GM21381 (cell line): ENCODE measurements around the gene GABARAPL1.

Experiments used
- ATAC-seq: cut with Tn5 transposase; IDR thresholded peaks from one replicate; pipeline ENCODE4 v1.9.1; 2021; ENCODE audit warnings: mild to moderate bottlenecking, moderate library complexity; ENCODE audit not compliant: unreplicated experiment

GABARAPL1 gene

GRCh38 chr12:10226731-10227130 is 14.1 kb downstream of the GABARAPL1 start:
- no peak for ATAC-seq

GRCh38 chr12:10227648-10228047 is 15.0 kb downstream of the GABARAPL1 start:
- ATAC-seq, result no peak

GRCh38 chr12:10234562-10234961 is 21.9 kb downstream of the GABARAPL1 start:
- no peak for ATAC-seq

DNA sequence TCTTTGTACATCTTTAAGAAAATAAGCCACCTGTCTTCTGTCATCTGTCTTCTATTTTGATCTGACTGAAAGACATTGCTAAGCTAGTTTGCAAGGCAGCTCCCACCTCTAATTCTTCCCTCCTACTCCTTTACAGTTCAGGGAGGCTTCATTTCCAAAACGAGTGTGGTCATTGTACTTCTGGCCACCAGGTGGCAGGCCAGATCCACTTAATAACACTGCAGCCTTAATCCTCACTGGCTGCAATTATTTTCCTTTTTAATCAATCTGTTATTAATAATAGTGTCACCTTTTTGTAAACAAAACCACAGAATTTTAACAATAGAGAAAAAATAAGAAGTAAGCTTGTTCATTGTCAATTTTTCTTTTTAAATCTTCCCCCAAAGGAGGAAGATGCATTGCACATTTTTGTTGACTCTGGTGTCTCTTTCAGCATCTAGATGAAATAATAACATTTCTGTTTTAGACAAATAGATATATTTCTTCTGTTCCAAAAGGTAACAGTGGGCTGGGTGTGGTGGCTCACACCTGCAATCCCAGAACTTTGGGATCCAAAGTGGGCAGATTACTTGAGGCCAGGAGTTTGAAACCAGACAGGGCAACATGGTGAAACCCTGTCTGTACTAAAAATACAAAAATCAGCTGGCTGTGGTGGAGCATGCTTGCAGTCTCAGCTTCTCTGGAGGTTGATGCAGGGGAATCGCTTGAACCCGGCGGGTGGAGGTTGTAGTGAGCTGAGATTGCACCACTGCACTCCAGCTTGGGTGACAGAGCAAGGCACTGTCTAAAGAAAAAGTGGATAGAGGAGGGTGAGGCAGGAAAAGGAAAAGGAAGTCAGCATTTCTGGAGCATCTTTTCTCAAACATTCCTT is 23.3 kb downstream of the GABARAPL1 start:
- ATAC-seq, result no peak

GRCh38 chr12:10236720-10237119 is 24.0 kb downstream of the GABARAPL1 start:
- ATAC-seq, result no peak

DNA sequence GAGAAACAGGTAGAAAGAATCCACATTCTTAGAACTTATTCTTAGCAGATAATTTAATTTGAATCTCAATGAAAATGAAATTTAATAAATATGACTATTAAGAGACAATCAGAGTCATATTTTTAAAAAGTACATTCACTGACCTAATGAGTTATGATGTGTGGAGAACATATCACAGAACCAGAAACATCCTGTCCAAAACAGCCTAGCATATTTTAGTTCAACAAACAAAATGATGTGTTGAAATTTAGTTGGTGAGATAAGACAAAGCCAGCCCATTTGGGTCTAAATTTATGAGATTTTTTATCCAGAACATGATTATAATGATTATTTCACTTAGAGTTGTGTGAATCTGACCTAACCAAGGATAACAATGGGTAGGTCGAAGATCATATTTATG is 25.8 kb downstream of the GABARAPL1 start:
- ATAC-seq, result no peak

GRCh38 chr12:10241290-10241689 is 28.6 kb downstream of the GABARAPL1 start:
- no peak for ATAC-seq

- no peak for ATAC-seq
These were observed 29.1 kb downstream of the GABARAPL1 start for GRCh38 chr12:10241727-10242126.

- ATAC-seq, result no peak
These were observed 29.9 kb downstream of the GABARAPL1 start for GRCh38 chr12:10242539-10242938.

GRCh38 chr12:10243818-10244520 is 31.3 kb downstream of the GABARAPL1 start:
- ATAC-seq, result peak; percentile 85

DNA sequence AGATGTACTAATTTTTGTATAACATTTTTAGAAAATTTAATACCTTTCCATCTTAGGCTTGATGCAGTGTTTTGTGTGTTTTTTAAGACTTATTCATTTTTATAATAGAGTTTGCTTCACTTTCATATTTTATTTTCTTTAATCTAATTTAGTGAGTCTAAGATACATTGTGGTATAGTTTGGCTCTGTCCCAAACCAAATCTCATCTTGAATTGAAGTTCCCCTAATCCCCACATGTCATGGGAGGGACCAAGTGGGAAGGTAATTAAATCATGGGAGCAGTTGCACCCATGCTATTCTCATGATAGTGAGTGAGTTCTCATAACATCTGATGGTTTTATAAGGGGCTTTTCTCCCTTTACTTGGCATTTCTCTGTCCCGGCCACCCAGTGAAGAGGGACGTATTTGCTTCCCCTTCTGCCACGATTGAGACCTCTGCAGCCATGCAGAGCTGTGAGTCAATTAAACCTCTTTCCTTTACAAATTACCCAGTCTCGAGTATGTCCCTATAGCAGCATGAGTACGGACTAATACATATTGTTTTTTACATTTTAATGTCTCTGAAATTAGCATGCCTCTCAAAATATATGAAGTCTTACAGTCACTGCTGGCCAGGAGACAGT is 34.9 kb downstream of the GABARAPL1 start:
- no peak for ATAC-seq

DNA sequence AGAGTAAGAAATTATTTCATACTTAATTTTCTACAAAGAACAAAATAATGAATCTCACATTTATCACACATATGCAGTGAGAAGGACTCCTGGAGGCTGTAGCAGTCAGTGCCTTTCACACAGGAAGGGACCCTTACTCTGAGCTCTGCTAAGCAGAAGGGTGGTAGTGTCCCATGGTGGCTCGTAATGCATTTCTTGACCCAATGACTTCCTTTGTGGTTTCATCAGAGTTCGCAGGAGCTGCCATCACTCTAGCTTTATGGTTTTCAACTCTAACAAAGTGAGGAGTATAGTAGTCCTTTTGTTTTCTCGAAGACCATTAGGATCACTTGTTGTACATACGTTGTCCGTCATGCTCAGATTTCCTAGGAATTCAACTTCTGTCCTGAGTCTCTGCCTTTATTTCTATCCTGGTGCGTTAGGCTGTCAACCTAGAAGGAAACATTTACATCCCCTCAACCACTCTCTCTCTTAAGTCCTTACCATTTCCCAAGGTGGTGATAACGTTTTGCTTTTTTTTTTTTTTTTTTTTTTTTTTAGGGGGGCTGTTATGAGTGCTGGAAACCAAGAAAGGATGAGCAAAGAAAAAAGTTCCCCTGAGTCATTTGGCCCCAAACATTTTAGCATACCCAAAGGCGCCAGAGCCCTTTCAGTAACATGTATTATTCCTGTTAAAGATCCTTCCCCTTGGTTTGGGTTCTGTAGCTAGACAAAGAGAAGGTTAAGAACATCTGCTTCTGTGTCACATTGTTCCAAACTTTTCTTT is 37.2 kb downstream of the GABARAPL1 start:
- ATAC-seq, result no peak

DNA sequence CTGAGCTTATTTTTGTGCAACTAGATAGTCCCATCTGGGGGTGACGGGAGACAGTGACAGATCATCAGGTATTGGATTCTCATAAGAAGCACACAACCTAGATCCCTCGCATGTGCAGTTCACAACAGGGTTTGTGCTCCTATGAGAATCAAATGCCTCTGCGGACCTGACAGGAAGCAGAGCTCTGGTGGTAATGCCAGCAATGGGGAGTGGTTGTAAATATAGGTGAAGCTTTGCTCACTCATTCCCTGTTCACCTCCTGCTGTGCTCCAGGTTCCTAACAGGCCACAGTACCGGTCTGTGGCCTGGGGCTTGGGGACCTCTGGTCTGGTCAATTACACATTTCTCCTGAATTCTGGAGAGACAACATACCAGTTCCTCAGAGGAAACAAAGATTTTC is 39.0 kb downstream of the GABARAPL1 start:
- no peak for ATAC-seq

GRCh38 chr12:10252201-10252600 is 39.5 kb downstream of the GABARAPL1 start:
- no peak for ATAC-seq

GRCh38 chr12:10256064-10256463 is 43.4 kb downstream of the GABARAPL1 start:
- ATAC-seq, result no peak

DNA sequence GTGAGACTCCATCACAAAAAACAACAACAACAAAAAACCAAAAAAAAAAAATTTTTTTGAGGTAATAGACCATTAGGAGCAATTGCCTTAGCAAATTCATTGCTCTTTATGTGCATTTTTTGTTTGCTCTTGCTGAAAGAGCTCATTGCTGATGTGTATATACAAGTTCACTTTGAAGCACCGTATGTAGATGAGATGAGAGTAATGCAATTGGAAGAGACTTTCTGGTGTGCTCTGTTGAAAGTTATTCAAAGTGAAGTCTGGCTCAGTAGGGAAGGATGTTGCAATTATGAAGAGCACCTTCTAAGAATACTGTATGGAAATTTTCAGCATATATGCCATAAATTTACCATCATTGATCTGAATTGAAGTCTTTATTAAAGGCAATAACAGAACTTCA is 48.2 kb downstream of the GABARAPL1 start:
- ATAC-seq, result no peak

DNA sequence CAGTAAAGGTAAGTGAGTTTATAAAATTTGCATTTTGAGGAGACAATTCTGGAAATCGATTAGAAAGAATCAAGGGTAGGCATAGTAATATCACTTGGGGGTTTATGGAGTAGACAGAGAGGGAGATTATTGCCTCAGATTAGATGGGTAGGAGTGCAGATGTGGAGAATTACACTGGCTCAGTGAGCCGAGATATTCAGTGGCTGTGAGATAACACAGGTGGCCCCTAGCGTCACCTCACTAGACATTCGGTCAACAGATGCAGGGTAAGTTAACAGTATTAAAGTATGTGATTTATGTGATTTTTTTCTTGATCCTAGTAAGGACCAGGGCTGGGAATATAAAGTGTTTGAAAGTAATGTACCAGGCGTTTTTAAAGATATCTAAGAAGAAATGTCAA is 55.4 kb downstream of the GABARAPL1 start:
- ATAC-seq, result no peak

- ATAC-seq, result no peak
These were observed 59.8 kb downstream of the GABARAPL1 start for GRCh38 chr12:10272467-10272866.
